Activated CD4-positive, alpha-beta T cell treated with anti-CD3 and anti-CD28 coated beads for 24 hours (primary cell): ENCODE results near the gene PLXNA4.

Experiments used
- DNase-seq, 2 donors: peaks; one replicate each; pipeline ENCODE4 v3.0.0-alpha.2; 2020; ENCODE audit warnings: low read depth in 2 of 2

PLXNA4 gene

DNA sequence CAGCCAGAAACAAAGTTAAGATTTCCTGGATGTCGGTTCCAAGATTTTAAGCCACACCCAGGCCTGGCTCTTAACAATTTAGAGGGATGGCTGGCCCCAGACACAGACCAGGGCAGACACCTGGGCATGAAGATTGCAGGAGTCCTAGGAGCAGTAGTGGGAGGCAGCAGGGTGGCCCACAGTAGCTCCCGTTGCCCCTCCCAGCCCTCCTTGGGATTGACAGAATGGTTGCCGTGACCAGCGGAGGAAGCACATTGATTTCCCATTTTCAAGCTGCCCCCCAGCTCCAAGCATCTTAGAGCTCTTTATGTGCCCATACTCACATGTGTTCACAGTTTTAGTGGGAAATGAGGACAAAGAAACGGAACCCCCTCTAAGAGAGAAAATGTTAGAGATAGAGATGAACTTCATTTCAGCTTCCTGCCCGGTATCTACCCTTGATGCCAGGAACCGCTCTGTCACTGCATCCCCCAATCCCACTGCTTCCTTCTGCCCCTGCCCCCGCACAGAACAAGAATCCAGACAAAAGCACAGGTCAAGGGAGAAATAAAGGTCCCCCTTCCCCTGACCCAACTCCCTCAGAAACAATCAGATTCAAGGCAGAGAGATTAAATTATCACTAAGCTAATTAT is 101.1 kb downstream of the PLXNA4 start:
- no peak for DNase-seq

DNA sequence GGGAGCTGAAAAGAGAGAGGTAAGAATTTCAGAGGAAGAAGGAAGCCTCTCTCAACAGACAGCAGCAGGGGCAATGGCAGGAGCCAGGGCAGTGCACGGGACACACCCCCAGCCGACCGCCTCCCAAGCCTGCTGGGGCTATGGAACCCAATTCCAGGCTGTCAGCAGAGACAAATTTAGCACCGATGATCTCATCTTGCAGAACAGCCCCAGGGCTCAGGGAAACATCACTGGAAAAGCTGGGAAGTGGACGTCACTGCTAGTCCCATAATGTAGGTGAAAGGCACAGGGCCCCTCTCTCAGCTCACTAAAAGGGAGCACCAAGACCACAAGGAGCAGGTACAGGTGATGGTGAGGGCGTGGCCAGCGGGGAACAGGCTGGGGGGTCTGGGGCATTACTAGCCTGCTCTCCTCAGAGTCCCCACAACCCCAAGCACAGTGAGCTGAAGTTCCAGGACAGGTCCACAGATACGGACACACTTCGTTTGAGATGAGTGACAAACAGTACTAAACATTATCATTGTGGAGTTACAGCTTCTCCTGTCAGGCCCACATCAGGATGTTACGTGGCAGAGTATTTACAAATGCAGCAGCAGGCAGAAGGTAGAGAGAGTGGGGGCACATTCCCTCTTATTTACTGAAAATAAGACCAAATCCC is 103.7 kb downstream of the PLXNA4 start:
- DNase-seq, result no peak

DNA sequence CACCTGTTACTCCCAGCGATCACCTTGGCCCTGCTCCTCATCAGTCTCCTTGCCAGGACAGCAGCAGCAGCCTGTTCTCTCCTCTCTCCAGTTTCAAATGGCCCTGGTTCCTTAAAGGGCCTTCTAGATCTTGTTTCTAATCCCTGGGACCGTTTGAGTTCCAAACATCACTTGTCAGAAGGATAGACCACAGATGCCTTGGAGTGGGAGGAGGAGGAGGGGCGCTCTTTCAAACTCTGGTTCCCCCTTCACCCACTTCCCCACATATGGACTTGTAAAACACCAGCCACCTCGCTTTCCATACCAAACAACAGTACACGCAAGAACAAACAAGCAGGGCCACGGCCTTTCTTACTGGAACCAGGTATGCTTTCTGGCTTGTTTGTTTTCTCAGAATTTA is 104.8 kb downstream of the PLXNA4 start:
- DNase-seq, result no peak

DNA sequence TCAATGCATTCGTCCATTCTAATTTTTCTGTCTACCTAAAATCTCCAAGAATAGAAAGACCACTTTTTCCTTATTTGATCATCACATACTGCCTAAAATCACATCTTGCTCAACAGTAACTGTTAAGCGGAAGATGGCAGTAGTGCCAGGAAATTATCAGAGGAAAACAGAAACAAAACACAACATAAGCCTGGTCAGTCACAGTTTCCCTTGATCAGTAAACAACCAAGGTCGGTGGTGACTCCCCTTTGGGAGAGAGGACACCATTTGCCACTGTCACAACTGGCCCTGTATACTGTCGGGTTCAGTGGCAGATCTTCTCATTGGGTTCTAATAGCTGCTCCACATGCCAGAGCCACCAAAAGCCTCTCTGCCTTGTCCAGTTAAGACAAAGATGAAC is 106.6 kb downstream of the PLXNA4 start:
- no peak for DNase-seq

DNA sequence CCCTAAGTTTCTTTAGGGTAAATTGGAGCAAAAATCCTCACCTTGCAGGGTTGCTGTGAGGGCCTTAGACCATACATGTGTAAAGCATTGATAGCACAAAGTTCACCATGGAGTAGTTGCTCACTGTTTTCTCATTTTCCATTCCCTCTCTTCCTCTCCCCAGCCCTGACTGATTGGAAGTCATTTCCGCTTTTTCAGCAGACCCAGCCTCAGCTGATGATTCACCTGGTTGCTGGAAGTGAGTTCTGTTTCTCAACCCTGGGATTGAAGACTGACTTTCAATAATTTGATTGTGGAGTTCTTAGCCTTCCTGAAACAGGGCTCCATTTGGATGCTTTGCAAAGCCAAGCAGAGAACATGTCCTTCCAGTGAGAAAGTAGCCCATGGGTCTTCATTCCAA is 107.0 kb downstream of the PLXNA4 start:
- no peak for DNase-seq

DNA sequence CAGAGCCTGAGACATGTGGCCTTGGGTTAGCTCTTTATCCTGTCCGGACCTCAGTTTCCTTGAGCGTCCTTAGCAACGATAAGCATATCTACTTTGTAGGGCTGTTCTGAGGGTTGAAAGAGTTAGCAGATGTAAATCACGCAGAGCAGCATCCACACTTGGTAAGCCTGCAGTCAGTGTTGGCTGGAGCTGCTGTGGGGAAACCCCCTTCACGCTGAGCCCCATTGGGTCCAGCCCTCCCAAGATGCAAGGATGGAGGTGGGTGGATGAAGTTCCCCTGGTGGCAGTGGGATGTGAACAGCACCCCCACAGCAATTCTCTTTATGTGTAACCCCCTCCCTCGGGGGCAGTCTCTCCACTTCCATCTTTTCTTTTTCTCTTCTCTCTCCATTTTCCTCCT is 109.9 kb downstream of the PLXNA4 start:
- DNase-seq, result no peak

DNA sequence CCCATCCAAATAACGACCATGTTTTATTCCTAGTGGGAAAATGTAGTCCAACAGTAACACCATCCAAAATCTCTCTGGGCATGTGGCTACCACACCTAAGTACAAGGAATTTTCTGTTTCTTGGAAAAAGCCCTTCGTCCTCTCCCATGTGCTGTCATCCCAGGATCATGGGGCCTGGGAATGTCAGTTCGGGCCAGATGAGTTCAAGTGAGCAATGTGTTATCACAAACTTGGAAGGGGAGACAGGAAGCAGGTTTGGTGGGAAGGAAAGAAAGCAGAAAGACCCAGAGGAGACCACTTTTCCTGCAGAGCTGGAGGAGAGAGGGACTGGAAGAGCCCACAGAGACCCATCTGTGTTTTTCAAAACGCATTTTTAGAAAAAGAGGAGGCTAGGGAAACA is 110.8 kb downstream of the PLXNA4 start:
- DNase-seq, result no peak

DNA sequence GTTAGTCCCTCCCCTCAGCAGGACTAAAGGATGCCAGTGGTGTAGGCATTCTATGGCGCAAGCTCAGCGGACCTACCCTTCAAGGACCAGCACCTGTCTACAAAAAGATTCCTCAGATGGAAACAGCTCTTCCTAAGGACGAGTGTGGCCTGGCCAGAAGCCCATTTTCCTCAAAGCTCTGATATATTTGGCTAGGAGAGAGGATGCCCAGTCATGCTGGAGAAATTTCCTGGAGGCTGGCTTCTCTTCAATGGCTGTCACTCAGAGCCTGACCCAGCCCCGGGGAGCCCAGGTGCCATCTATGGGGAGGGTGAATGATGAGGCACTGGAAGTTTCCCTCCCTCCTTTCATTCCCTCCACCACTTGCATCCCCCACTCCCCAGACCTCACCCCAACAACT is 111.5 kb downstream of the PLXNA4 start:
- DNase-seq, result no peak

DNA sequence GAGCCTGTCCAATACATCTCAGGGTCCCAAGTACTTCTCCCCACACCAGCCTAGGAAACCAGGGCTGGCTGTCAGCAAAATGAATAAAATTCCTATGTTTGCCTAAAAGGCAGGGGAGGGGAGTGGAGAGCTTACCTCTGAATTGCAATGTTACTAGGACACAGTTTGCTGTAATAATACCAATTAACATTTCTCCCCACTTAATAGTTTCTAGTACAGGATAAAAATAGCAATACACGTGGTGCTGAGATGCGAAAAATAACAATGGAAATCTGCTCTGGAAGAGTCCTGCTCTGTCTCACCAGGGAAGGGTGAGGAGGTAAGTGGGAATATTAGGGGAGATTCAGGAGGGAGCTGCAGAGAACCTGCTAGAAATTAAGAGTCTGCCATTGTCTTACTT is 112.3 kb downstream of the PLXNA4 start:
- no peak for DNase-seq

DNA sequence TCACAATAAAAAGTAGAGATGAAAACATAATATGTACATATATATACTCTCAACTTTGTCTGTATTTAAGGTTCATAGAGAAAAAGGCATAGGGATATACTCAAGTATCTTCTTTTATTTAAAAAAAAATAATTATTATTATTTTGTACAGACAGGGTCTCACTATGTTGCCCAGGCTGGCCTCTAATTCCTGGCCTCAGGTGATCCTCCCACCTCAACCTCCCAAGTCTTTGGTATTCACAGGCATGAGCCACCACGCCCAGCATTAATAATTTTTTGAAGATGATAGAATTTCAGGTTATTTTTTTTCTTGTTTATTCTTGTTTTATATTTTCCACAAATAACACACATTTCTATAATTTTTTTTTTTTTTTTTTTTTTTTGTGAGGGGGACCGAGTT is 113.8 kb downstream of the PLXNA4 start:
- DNase-seq, result no peak

DNA sequence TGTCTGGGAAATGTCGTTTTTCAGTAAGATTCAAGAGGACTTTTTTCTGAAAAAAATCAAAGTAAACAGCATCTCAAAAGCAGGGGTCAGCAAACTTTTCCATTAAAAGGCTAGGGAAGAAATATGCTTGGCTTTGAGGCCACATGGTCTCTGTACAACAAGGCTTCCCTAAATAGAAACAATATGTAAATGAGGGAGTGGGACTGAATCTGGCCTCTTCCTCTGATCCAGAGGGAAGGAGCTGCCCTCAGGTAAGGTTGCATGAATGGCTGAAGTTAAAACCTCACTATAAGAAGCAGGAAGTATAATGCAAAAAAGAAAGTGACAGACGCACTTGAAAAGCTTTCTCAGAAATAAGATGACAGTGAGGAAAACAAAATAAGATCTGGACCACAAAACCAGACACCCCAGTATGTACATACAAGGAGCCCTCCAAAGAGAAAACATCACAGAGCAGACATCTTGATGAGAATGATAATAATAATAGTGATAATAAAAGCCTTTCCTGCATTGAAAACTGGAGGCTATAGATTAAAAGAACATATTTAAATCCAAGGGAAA is 115.2 kb downstream of the PLXNA4 start:
- DNase-seq, result no peak

DNA sequence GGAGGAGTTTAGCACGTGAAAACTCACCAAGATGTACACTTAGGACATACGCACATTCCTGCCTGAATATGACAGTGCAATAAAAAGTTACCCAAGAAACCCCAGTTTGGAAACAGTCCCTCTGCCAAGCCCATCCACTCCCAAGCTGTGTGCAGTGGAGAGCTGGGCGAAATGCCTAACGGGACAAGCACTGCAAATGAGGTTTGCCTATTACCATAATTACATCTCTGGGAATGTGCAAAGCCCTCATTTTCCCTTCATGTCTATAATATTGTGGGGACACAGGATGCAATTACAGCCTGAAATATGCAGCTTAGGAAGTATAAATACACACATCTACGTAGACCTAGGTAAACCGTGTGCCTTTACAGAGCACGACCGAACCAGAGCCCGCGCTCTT is 117.5 kb downstream of the PLXNA4 start:
- DNase-seq, result no peak

DNA sequence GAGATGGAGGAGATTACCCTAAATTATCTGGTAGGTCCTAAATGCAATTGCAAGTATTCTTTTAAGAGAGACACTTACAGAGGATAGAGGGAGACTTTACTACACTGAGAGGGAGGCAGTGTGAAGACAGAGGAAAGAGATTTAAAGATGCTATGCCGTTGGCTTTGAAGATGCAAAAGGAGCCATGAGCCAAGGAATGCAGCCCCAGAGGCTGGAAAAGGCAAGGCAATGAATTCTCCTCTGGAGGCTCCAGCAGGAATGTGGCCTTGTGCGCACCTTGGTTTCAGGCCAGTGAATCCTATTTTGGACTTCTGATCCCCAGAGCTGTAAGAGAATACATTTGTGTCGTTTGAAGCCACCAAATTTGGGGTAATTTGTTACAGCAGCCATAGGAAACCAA is 118.6 kb downstream of the PLXNA4 start:
- no peak for DNase-seq

DNA sequence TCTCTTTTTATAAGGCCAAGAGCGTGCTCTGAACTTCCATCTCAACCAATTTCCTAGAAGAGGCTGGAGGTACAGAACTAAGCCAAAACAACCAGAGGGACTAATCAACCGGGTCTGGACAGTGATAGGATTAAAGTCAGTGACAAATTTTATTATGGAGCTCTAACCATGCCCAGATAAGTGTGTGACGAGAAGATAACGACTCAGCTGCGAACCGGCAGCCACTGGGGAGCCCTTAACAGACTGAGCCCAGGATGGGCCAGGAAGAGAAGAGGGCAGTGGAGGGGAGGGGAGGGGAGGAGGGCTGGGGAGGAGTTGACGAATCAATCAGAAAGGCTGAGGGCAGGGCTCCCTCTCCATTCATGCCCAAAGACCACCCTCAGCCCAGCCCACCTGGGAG is 119.9 kb downstream of the PLXNA4 start:
- DNase-seq, result no peak

DNA sequence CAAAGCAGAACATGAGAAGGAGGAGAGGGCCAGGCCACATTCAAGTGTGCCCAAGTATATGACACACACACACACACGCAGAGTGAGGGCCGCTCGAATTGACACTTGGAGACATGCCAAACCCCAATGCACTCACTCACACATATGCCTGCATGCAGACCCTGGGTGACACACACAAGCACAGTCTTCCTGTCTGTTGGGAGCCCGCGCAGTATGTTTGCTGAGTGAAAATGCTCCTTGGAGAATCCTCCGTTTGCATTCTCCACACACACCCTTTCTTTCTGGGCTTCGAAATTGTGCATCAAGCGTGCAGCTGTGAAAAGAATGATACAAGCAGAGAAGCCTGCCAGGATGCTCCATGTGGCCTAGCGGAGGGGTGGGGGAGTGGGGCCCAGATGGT is 120.9 kb downstream of the PLXNA4 start:
- DNase-seq, result no peak

DNA sequence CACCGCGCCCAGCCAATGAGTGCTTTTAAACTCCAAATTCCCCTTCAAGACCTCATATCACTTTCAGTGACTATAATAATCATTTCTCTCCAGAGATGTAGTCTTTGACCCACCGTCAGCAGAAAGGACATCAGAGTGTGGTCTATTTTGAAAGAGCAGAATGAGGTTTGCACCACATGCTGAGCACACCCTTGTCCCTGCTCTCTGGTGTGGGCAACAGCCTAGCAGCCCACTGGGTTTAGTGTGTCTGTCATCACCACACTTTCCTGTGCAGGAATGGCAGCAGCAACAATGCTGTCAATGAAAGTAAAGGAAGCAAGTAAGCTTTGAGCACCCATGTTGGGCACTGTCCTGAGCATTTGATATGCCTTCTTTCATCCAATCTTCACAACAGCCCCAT is 122.4 kb downstream of the PLXNA4 start:
- DNase-seq, result no peak

DNA sequence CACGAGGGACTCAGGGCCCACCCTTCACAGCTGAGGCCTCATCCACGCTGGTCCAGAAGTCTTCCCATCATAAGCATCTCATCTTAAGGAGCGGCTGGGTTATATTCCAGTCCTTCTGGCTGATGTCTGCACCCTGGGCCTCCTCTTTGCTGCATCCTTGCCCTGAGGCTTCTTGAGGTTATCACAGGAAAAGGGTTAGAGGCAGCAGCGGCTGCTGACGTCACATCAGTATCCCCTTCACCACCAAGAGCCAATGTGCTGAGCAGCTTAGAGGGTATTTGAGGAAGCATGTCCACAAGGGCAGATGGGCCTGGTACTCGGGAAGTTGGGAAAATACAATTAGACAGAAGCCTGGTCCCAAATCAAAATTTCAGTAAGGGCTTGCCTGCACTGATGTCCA is 125.1 kb downstream of the PLXNA4 start:
- DNase-seq, result no peak

DNA sequence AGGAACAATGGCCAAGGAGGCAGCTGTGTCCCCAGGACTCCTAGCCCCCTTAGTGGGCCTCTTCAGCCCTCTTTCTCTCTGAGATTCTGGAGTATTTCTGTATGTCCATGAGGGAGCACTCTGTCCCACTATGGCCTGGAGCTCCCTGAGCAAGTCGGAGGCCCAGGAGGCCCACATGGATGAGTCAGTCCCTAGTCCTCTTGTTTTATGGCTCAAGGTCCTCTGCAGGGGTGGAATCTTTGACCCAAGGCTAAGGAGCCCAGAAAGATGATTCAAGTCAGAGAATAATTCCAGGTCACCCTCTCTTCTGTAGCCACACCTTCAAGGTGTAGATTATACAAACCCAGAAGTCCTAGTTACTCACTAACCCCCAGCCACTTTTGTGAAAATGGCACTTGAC is 125.6 kb downstream of the PLXNA4 start:
- DNase-seq, result no peak

DNA sequence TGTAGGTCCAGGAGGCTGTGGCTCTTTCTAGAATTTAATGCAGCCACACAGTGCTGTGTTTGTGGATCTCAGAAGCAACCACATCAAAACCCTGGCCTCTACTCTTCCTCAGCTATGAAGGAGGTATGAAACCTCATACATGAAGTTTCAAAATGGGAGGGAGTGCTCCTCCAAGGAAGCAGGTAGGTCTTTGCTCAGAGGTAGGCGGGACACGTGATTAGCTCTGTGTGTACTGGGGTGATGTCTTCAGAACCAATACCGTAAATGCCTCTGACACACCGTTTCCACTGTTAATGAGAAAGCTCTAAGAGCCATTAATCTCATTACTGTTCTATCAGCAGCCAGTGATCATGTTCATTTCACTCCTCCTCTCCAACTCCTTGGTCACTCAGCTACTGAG is 126.1 kb downstream of the PLXNA4 start:
- DNase-seq, result no peak

DNA sequence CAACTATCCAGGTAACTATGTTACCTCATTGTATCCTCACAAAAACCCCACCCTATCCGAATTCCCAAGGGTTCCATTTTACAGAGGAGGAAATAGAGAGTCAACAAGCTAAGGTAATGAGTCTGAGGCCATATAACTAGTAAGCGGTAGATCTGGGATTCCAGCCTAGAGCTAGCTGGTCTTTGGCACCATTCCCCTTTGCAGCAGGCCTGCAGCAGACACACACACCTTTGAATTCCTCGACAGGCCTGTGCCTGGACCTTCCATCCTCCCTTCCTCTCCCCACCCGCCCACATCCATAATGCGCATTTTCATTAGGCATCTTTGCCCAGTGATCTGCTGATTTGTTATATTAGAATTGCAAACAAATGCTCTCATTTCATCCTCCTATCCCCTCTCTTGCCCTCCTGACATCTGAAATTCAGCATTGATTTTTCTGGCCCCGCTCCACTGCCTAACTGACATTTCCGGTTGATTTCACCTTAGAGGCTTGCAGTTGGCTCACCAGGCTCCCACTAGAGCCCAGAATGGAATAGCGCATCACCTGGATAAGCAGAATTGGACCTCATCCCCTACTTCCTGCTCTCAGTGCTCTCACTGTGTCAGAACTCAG is 129.5 kb downstream of the PLXNA4 start:
- no peak for DNase-seq

DNA sequence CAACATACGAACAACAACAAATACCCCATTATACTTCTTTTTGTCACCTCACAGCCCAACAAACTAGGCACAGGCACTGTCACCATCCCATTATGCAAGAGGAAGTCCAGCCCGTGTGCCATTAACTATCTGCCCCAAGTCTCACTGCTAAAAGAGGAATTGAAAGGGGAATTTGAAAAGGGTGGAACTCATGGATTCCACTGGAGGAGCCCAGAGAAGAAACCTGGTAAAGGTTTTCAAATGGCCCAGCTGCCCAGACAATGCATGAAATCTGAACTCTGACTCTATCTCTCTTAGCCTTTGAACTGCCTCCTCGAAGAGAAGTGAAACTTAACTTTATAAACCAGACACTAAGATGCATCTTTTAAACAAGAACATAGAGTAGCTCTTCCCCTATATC is 130.0 kb downstream of the PLXNA4 start:
- no peak for DNase-seq

DNA sequence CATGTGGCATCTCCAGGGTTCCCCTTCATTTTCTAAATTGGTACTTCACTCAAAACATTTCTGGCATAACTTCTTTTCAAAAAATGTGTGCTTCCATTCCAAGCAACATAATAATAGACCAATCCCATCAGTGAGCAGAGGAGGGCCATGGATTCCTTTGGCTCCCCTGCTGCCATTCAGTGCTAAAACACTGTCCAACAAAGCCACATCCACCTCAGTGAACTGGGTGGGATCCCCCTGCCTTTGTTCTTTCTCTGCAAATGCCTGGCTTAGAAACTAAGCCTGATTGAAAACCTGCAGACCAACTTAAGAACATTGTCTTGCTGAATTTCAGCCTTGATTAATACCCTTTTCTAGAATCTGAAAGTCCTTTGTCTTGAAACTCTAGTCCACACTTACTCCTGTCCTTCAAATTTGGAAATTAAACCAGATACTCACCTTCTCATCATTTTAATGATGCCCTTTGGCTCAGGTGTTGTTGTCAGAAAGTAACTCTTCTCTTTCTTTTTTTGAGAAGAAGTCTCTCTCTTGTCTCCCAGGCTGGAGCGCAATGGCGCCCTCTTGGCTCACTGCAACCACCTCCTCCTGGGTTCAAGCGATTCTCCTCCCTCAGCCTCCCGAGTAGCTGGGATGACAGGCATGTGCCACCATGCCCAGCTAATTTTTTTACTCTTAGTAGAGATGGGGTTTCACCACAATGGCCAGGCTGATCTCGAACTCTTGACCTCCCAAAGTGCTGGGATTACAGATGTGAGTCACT is 132.3 kb downstream of the PLXNA4 start:
- DNase-seq, result no peak

DNA sequence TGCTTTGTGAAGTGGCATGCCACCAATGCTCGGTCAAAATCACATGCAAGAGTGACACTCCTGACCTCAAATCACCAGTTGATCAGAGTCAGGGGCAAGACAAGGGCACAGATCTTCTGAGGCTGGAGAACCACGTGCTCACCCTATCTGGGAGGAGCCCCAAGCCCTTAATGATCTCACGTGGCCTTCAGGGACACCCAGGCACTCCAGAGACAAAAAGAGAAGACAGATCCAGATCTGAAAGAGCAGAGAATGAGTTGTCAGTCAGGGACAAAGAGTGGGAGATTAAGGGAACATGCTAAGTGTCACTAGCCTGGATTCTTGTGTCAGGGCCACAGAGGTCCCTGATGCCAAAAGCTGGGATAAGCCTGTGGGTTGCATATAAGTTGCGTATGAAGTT is 134.3 kb downstream of the PLXNA4 start:
- no peak for DNase-seq
